ENCODE data around the gene HSPA2.

GRCh38 chr14:64509036-64509435 is 31.5 kb upstream of the HSPA2 start:
- TF ChIP-seq, protein P1, sequence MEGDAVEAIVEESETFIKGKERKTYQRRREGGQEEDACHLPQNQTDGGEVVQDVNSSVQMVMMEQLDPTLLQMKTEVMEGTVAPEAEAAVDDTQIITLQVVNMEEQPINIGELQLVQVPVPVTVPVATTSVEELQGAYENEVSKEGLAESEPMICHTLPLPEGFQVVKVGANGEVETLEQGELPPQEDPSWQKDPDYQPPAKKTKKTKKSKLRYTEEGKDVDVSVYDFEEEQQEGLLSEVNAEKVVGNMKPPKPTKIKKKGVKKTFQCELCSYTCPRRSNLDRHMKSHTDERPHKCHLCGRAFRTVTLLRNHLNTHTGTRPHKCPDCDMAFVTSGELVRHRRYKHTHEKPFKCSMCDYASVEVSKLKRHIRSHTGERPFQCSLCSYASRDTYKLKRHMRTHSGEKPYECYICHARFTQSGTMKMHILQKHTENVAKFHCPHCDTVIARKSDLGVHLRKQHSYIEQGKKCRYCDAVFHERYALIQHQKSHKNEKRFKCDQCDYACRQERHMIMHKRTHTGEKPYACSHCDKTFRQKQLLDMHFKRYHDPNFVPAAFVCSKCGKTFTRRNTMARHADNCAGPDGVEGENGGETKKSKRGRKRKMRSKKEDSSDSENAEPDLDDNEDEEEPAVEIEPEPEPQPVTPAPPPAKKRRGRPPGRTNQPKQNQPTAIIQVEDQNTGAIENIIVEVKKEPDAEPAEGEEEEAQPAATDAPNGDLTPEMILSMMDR (IDR thresholded peaks at IDR 0.05), result no peak
- TF ChIP-seq POLR2A (IDR thresholded peaks at IDR 0.05), result no peak
